ENCODE data around the gene CPN2.

Gene CPN2

DNA sequence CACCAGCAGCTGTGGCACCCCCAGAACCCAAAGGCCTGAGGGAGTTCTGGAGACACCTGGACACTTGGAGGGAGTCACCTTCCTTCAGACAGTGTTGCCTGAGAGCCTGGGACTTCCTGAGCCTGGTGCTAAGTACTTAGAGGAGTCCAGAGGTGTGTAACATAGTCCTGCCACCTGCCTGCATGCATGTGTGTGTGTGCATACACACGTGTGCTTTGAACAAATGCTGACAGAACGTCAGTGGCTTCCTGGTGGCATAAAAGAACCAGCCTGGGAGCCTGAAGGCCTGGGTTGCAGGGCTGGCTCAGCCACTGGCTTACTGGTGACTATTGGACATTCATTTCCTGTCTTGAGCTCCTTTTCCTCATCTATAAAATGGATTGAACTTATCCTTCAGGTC is 3.2 kb upstream of the CPN2 start:
- no peak for DNase-seq (ENCODE audit: low read depth in 2 of 2)

DNA sequence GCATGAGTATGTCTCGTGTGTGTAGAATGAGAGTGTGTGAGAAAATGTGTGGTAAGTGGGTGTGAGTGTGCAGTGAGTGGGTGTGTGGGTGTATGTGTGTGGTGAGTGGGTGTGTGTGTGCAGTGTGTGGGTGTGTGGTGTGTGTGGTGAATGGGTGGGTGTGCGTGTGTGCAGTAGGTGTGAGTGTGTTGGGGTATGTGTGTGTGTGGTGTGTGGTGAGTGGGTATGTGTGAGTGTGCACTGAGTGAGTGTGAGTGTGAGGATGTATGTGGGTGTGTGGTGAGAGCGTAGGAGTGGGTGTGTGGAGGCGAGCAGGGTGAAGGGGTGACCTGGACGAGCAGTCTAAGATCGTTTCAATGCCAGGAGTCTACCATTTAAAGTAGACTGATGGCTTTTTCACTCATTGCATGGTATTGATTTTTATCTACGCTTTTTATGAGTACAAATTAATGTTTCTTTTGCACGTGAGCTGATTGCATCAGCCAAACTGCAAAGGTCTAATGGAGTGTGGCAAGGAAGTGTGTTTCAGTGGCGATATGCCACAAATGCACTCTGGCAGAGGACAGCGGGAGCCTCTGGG is 1.6 kb upstream of the CPN2 start:
- DNase-seq (ENCODE audit: low read depth in 2 of 2): no peak

DNA sequence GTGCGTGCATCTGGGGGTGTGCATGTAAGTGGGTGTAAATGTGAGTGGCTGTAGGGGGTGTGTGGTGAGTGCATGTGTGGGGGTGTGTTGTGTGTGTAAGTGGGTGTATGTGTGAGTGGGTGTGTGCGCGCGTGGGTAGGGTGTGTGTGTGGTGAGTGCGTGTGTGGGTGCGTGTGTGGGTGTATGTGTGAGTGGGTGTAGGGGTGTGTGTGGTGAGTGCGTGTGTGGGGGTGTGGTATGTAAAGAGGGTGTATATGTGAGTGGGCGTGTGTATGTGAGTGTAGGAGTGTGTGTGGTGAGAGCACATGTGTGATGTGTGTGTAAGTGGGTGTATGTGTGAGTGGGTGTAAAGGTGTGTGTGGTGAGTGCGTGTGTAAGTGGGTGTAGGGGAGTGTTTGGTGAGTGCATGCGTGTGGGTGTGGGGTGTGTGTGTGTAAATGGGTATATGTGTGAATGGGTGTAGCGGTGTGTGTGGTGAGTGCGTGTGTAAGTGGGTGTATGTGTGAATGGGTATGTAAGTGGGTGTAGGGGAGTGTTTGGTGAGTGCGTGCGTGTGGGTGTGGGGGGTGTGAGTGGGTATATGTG is 916 bp upstream of the CPN2 start:
- DNase-seq (ENCODE audit: low read depth in 2 of 2): no peak

DNA sequence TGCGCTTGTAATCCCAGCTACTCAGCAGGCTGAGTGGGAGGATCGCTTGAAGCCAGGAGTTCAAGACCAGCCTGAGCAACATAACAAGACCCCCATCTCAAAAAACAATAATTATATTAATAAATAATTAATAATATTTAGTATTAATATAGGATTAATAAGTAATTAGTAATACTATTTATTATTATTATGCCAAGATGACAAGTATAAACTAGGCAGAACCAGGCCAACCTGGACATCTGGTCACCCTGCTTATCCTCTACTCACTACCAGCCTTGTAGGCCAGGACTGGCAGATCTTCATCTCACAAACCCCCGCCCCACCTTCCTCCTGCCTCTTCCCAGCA is 429 bp downstream of the CPN2 start:
- no peak for DNase-seq (ENCODE audit: low read depth in 2 of 2)

DNA sequence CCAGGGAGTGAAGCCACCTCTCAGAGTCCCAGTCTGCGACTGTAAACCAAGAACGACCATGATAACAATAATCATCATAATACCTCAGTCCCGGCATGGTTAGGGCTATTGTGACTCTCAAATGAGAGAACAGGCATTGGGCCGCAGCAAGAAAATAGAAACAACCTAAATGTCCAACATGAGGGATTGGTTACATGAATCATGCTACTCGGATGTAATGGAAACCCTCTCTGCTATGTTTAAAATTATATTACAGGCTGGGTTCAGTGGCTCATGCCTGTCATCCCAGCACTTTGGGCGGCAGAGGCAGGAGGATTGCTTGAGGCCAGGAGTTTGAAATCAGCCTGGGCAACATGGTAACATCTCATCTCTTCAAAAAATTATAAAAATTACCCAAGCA is 2.8 kb downstream of the CPN2 start:
- DNase-seq (ENCODE audit: low read depth in 2 of 2): no peak

DNA sequence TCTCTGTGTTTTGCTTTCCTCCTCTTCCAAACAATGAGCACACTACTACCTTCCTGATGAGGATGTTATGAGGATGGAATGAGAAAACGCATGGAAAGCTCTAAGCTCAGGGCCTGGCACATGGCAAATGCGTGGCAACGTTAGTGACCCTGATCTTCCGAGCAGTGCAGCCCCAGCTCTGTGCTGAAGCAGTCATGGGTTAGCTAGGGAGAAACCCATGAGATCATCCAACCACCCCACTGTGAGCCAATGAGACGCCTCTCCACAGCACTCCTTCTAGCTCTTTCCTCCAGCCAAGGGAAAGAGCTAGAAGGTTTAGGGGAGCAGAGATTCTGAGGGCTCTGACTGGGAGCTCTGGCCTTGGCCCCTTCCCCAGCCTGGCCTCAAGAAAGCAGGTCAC is 4.5 kb downstream of the CPN2 start:
- no peak for DNase-seq (ENCODE audit: low read depth in 2 of 2)

DNA sequence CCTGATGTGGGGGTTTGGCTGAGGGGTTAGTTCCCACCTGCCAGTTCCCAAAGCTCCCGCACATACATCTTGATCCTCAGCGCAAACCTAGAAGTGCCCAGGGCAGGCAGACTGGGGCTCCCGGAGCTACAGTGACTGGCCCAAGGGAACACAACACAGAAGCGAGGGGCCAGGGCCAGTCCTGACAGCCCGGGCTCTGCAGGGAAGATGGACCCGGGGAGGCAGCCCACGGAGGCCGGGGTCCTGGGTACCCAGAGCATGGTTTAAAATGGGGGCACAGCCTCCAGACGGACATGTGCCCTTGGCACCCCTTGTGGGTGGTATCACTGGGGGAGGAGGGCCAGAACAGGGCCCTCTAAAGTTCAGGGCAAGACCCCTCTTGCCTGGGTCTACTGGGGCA is 5.1 kb downstream of the CPN2 start:
- DNase-seq (ENCODE audit: low read depth in 2 of 2): no peak

DNA sequence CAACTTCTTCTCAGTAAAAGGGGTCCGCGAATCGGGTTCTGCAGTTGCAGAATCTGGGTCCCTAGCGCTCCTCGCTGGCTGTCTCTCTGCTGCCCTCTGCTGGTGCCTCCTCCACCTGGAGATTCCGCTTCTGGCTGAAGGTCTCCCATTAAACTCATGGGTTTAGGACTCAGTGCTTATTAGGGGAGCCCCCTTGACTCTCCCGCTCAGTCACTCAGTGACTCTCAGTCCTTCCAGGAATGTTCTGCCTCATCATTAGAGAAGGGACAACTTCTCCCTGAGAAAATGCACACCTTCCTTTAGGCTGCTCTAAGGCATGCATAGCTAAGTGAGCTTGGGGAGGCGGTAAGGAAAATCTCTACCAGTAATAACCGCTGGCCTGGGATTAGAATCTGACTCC is 7.1 kb downstream of the CPN2 start:
- peak; percentile 51 to 66 for DNase-seq (ENCODE audit: low read depth in 2 of 2)

DNA sequence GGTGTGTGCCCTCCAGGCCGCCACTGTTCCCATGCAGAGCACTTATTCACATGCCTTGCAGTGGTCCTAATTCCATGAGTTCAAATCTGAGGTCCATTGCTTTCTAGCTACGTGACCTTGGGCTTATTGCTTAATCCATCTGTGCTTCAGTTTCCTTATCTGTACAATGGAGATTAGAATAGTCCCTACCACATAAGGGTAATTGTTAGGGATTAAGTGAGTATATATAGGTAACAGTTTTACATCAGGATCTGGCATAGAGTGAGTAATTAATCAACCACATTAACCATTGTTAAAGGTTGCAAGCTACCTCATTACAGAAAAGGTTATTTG is 7.6 kb downstream of the CPN2 start:
- no peak for DNase-seq (ENCODE audit: low read depth in 2 of 2)

DNA sequence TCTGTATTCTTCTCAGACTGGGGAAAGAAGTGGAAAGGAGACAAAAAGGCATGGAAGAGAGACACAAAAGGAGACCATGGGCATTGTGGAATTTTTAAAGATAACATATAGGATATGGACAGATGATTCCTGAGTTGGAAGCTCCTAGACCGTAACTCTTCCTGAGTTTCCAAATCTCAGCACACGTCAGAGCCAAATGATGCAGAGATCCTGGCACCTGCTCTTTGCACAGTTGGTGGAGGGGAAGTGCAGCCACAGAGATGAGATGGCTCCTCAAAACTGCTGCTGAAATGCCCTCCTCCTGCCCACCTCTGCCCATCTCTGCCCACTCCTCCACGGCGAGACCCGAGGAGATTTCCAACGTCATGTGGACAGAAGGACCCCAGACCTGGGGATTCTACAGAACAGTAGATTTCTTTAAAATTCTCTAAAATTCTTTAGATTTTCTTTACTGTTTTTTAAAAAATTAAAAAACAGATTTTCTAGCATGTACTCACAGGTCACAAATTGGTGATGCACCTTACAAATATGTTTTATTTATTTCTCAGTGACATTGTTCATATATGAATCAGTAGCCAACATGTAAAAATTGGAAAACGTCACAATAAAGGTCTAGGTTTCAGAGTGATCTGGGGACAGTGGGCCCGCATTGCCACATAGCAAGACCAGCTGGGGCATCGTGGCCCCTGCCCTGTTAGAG is 8.1 kb downstream of the CPN2 start:
- no peak for DNase-seq (ENCODE audit: low read depth in 2 of 2)

DNA sequence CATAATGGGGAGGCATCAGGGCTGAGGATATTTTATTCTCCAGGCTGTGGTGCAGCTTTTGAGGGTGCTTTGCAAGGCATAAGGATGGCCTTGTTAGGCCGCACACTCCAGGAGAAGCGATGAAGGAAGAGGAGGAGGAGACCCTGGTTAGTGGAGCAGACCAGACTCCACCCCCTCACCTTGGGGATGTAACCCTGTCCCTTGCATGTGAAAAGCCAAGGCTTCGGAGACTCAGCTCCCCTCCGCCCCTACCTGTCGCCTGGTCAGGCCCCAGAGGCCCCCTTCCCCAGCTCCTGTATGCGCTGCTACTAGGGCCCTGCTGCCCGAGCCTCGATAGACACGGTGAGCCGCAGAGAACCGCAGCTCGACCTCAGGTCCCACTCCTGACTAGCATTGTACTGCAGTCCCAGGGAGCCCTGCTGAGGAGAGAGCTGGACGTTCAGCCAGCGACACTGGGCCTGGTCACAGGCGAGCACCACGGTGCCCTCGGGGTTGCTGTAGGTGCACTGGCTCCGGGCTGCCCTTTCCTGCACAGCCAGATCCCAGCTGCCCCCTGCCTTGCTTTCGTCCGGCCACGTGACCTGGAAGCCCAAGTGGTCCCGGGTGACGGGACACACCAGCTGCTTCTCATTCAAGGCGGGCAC is 10.2 kb downstream of the CPN2 start:
- no peak for DNase-seq (ENCODE audit: low read depth in 2 of 2)

DNA sequence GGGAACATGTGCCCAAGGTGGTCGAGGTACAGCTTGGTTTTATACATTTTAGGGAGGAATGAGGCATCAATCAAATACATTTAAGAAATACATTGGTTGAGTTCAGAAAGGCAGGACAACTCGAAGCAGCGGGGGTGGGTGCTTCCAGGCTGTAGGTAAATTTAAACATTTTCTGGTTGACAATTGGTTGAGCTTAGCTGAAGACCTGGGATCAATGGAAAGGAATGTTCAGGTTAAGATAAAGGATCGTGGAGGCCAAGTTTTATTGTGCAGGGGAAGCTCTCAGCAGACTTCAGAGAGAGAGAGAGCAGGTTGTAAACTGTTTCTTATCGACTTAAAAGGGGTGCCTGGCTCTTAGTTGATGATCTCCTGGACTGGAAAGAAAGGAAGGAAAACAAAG is 11.3 kb downstream of the CPN2 start:
- DNase-seq (ENCODE audit: low read depth in 2 of 2): no peak

DNA sequence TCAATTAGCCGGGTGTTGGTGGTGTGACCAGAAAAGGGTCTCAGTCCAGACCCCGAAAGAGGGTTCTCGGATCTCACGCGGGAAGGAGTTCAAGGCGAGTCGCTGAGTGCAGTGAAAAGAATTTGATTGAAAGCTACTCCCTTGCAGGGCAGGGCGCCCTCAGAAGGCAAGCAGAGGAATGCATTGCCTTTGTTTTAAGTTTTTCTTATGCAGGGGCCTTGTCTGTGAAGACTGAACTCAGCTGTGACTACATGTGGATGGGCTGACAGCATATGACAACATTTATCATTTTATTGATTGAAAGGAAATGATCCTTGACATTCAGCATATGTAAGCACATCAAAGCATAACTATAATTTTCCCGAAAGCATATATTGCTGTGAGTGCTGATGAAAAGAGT is 11.8 kb downstream of the CPN2 start:
- no peak for DNase-seq (ENCODE audit: low read depth in 2 of 2)

DNA sequence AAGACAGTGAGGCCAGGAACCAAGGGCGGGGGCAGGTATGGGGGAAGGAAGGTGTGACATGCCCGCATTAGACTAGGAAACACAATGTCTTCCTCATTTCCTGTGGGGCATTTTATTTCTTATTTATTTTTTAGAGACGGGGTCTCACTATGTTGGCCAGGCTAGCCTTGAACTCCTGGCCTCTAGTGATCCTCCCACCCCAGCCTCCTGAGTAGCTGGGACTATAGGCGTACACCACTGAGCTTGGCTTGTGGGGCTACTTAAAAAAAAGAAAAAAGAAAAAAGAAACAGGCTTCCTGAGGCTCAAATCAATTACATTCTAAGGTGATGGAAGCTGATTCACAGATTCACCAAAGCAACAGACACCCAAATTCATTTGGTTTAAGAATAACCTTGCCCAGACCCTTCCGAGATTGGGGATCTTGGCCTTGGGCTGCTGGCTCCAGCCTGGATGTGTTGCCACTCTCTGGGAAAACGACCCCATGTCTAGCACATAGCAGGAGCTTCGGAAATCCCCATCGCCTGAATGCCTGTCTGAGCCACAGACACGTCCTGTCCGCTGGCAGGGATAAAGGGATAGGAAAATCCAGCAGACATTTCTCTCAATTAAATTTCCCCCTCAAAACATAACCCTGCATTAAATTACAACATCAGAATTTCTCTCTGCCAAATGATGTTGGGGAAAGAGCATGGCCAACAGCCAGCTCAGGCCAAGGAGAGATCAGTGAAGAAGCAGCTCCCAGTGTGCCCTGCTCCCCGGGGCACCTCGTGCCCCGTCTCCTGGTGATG is 13.0 kb downstream of the CPN2 start:
- DNase-seq (ENCODE audit: low read depth in 2 of 2): no peak

DNA sequence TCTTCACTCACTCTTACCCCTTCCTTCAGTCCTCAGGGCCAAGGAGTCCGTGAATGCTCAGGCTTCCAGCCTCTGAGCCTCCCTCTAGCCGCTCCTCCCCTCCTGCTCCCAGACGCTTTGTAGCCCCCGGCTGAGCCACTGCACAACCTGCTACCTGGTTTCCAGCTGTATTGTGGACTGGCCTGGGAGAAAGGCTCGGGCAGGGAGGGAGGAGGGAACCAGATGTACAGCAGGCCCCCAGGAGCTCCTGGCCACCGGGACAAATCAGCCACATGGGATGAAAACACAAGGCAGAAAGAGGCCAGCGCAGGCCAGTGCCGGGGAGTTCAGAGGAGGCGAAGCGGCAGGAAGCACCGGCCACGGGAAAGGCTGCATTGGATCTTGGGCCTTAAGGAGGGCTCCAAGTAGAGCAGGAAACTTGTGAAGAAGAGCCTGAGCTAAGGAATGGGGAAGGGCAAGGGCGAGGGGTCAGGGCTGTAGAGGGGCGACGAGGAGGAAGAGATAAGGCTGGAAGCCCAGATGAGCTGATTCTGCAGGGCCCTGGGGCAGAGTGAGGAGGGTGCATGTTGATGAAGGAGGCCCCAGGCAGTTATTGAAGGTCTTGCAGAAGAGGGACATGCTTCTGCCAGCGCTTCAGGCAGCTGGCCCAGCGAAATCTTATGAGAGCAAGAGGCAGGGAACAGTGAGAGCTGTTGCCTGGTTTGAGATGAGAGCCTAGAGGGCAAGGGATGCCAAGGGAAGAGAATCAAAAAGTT is 14.3 kb downstream of the CPN2 start:
- no peak for DNase-seq (ENCODE audit: low read depth in 2 of 2)

DNA sequence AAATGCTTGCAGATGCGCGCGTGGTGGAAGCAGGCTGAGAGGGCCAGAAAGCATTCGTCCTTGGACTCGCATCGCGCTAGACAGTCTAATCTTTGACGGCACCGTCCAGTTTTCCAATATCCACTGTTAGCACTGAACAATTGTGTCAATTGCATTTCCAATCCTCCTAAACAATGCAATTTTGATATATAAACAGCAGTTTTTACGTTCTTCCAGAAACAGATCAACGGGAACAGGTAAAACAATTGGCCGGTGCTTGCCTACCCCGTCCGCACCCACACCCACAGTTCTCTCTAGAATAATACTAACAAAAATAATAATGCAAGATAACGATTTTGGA is 17.2 kb downstream of the CPN2 start:
- no peak for DNase-seq (ENCODE audit: low read depth in 2 of 2)

DNA sequence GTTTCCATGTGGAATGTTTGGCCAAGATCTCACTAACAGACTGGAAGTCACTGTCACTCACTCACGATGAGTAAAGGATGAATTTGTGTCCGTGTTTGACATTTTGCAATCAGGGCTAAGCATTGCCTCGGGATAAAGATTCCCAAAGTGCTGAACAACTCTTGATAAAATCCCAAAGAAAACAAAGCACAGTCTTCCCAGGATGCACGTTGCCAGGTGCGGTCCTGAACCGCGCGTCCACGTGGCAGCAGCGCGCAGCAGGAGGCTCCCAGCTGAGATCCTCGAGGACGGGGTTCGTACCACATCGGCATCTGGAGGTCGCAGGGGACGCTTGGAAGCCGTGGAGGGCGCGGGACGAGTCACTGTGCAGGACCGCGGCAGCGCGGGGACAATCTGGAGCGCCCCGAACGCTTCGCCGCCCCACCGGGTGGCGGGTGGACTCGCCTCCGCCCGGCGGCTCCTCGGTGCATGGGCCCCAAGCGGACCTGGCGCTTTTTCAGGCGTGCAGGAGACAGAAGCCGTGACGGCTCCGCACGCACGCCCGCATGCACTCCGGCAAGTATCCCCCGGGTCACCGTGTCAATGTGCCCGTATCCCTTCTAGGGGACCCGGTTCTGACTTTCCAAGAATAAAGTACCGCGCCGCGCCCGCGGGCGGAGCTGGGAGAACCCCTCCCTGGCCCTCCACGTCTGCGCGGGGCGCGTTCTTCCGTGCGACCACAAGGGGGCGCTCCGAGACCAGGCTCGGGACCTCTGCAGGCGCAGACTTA is 17.7 kb downstream of the CPN2 start:
- DNase-seq (ENCODE audit: low read depth in 2 of 2): peak; percentile 83 to 88

DNA sequence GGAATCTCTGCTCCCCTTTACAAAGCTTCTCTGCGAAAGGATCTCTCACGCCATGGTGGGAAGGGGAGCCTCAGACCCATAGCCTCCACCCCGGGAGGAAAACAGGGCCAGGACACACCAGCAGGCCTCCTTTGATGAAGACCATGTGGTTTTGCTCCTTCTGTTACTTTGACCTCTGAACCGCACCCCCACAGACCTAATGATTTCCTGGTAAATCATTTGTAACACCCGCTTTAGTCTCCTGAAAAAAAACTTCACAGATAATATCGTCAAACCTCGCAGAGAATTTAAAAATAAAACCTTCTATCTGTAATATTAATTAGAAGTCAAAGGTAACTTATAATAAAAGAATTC is 18.3 kb downstream of the CPN2 start:
- no peak for DNase-seq (ENCODE audit: low read depth in 2 of 2)

DNA sequence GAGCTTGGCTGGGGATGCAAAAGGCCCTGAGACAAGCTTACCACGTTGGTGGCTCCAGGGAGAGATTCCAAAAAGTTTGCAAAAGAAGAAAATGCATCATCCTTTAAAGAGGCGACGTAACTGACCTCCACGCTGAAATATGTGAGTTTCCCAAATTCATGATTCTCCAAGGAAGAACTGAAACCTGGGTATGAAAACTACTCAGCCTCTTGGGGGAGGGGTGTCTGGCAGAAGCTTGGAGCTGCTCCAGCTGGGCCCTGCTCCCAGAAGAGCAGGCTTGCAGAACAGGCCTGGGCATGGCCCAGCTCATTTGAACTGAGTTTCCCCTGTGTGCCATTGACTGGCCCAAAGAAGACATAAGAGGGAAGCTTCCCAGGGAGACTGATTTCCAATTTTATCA is 20.5 kb downstream of the CPN2 start:
- DNase-seq (ENCODE audit: low read depth in 2 of 2): no peak

DNA sequence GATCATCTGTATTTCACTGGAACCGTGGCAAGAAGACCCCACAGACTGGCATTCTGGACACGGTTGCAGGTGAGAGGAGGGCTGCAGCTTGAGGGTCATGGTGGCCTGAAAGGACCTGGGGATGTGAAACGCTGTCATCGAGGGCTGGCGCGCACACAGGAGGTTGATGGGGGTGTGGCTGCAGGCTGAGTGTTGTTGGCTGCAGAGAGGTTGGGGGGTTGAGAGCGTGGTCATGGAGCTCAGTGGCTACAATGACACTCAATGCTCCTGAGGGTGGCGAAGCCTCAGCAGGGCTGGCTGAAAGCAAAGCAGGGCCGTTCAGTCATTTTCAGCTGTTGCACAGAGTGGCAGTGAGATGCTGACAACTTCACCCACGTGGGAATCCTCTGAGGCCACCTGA is 21.0 kb downstream of the CPN2 start:
- DNase-seq (ENCODE audit: low read depth in 2 of 2): no peak

DNA sequence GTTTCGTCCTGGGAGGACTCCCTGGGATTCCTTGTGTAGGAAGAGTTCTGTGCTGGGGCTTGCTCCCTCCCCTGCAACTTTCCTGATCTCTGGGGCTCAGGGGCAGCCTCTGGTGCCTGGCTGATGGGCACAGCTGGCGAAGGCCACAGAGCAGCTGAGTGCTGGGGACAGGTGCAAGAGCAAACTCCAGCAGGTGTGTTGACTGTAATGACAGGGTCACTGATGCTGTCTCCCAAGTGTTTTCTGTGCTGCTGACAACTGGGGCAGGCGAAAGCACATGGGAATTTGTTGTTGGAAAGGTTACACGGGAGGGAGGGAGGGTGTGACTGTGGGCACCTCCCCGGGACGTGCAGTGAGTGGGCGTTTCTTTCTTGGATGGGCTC is 21.6 kb downstream of the CPN2 start:
- no peak for DNase-seq (ENCODE audit: low read depth in 2 of 2)
